GM18520 (cell line): ENCODE results near the gene NBEAL2.

Source experiments
- ATAC-seq: cut with Tn5 transposase; IDR thresholded peaks from one replicate; pipeline ENCODE4 v1.9.1; 2021; ENCODE audit not compliant: unreplicated experiment

The NBEAL2 gene

GRCh38 chr3:46978985-46979944 is at the start of gene NBEAL2:
TSS of gene NBEAL2 (plus strand) at chr3:46979666. CDS start at chr3:46979862, 196 bp downstream.
- ATAC-seq, result peak; percentile 73

- ATAC-seq, result no peak
Measured at GRCh38 chr3:46930166-46930944, 49.1 kb upstream of the NBEAL2 start.

- no peak for ATAC-seq
Measured at GRCh38 chr3:46930945-46931403, 48.5 kb upstream of the NBEAL2 start.

- no peak for ATAC-seq
Measured at GRCh38 chr3:46931631-46932331, 47.7 kb upstream of the NBEAL2 start.

GRCh38 chr3:46932455-46933225 is 46.8 kb upstream of the NBEAL2 start:
- ATAC-seq, result no peak

- no peak for ATAC-seq
Measured at GRCh38 chr3:46933261-46933660, 46.2 kb upstream of the NBEAL2 start.

GRCh38 chr3:46934072-46934471 is 45.4 kb upstream of the NBEAL2 start:
- no peak for ATAC-seq

GRCh38 chr3:46934498-46935167 is 44.8 kb upstream of the NBEAL2 start:
- no peak for ATAC-seq

GRCh38 chr3:46935168-46935858 is 44.2 kb upstream of the NBEAL2 start:
- ATAC-seq, result no peak

- no peak for ATAC-seq
Measured at GRCh38 chr3:46935989-46936558, 43.4 kb upstream of the NBEAL2 start.

GRCh38 chr3:46936733-46937250 is 42.7 kb upstream of the NBEAL2 start:
- ATAC-seq, result no peak

GRCh38 chr3:46938118-46938517 is 41.3 kb upstream of the NBEAL2 start:
- ATAC-seq, result no peak

GRCh38 chr3:46939578-46940445 is 39.7 kb upstream of the NBEAL2 start:
- ATAC-seq, result no peak

GRCh38 chr3:46942076-46942475 is 37.4 kb upstream of the NBEAL2 start:
- no peak for ATAC-seq

- no peak for ATAC-seq
Measured at GRCh38 chr3:46942481-46943236, 36.8 kb upstream of the NBEAL2 start.

GRCh38 chr3:46943237-46944187 is 36.0 kb upstream of the NBEAL2 start:
- no peak for ATAC-seq
